Measurements from ENCODE around the gene FAM53A.
"Not testable (repeated sequence)": the region's sequence is repeated elsewhere in the genome, so short reads cannot be mapped to it uniquely, and the experiment has no call there.

The FAM53A gene

DNA sequence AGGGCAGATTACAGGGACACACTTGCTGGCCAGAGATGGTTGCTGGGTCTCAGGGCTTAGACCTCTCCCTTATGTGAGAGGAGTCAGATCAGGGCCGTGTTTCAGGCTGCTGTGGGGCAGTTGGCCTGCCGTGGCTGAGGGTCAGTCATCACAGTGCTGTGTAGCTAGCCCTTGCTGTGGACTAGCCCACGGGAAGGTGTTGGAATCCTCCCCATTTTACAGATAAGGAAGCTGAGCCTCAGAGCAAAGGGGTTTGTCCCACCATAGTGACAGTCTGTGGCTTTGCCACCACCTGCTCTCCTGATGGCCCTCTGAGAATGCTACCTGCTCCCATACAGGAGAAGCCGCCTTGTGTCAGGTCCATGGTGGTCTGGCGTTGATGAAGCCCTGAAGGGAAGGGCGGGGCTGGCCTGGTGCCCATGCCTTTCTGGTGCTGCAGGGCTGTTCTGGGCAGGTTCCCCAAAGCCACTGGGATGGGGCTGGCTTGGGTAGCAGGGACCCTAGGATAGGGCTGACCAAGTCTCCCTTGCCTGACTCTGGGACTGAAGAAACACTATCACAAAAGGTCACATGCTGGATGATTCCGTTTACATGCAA lies 2.4 kb upstream of the FAM53A start:
- no peak for DNase-seq (ENCODE audit: low read depth)

GRCh38 chr4:1685235-1686150 lies 1.4 kb upstream of the FAM53A start:
- no peak for DNase-seq (ENCODE audit: low read depth)

DNA sequence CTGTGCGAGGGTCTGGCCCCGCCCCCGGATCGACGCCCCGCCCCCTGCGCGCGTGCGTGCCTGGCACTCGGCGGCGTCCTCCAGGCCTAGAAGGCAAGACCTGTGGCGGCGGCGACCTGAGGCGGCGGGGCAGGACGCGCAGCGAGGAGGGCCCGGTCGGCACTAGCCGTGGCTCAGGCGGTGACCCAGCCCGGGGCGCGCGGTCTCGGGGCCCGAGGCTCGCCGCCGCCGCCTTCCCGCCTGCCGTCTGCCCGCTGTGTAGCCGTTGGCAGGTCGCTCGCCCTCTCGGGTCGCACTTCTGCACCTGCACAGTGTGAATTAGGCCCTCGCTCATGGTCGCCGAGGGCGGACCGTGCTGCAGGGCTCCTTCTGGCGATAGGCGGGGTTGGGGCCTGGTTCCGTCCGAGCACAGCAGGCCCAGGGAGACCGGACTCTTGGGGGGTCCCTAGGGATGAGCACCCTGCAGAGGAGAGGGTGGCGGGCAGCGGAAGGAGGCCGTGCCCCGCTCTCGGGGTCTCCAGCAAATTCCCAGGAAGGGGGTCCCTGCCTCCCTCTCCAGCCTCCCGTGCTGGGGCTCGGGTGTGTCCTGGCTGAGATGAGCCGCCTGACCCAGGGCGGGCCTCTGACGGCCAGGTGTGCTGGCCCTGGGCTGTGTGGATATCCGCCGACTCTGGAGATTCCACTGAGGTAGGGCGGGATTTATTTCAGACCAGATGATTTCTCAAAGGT lies 557 bp upstream of the FAM53A start:
- DNase-seq (ENCODE audit: low read depth): no peak

DNA sequence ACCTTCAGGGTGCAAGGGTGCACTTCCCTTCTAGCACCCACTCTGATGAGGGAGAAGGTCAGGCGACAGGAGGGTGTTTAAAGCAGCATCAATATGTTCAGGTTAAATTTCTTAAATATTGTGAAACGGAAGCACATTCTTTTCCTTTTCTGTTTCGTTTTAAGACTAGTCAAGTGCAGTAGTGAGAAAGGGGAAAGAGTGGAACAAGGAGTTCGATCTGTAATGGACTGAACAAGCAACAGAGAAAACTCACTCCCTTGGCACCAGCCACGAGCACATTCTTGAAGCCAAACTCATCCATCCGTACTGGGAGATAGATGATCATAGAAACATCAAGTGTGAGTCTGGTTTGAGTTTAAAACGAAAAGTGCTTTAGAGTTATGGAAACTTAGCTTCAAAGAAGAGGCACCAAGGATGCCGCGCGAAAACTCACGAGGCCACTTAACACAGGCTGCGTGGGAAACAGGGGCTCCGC lies 815 bp downstream of the FAM53A start:
- DNase-seq (ENCODE audit: low read depth): peak; percentile 67

DNA sequence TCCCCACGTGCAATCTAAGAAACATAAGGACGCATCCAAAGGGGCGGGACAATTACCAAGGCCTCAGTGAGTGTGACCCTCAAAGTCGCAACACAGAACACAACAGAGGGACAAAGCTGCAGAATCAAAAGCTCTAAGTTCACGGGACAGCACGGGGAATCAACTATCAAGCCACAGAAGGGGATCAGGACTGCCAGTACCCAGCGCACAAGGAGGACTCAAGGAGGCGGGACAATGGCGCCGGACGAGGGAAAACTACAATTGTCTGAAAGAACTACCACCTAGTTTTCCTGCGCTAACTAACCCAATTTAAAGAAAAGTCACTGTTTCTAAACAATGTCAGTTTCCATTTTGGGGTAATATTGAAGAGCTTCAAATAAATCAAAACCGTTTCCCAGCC lies 1.3 kb downstream of the FAM53A start:
- DNase-seq (ENCODE audit: low read depth): no peak

- DNase-seq (ENCODE audit: low read depth): no peak
These were observed 5.9 kb downstream of the FAM53A start for GRCh38 chr4:1678244-1678643.

DNA sequence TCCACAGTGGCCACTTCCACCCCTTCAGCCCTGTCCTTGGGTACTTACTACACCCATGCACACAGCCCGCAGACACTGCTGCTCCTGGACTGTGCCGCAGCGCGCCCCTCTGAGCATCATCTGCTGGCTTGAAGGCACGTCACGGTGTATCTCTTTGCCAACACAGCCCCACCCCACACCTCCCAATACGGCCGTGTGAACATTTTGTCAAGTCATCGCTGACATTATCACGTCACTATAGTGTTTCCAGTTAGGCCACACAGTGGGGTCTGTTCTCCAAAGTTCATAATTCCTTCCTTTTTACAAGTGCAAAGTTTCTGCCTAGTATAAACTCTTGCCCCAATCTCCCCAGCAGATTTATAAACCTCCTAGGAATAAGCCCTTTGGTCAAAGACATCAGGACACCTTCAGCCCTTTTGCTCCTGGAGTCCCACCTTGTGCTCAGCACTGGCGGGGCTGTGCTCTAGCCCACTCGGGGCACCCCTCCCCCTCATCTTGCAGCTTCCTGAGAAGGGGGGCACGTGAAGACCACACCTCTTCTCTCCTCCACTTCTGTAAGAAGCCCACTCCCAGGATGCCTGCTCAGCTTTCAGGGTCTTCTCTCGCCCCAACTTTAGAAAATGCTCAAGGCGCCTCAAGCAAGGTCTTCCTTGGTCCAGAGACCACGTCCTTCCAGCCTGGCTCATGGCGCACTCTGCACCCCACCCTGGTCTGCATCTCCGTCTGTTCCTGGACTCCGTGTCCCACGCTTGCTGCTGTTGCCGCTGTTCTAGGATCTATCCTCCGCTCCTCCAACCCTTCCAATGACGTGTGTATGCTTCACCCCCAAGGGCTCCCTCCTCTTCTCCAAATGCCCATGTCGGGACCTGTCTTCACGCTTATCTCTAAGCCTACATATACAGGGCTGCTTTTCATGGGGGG lies 7.2 kb downstream of the FAM53A start:
- DNase-seq (ENCODE audit: low read depth): no peak

- no peak for DNase-seq (ENCODE audit: low read depth)
These were observed 8.3 kb downstream of the FAM53A start for GRCh38 chr4:1675802-1676137.

GRCh38 chr4:1675136-1675801 lies 8.8 kb downstream of the FAM53A start:
- DNase-seq (ENCODE audit: low read depth): no peak

DNA sequence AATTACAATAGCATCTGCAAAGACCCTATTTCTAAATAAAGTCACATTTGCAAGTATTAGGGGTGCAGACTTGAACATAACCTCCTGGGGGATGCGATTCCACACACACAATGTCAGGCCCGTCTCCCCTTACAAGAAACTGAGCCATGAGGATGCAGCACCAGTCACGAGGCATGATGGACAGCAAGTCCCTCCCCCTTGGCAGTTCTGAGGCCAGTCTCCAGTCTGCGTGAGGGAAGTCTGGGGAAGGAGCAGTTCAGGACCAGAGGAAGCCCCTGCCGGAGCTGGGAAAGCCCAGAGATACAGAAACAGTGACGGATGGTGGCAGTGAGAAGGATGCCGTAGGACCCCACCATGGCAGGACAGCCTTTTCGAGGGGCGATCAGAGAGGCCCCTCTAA lies 9.4 kb downstream of the FAM53A start:
- no peak for DNase-seq (ENCODE audit: low read depth)

DNA sequence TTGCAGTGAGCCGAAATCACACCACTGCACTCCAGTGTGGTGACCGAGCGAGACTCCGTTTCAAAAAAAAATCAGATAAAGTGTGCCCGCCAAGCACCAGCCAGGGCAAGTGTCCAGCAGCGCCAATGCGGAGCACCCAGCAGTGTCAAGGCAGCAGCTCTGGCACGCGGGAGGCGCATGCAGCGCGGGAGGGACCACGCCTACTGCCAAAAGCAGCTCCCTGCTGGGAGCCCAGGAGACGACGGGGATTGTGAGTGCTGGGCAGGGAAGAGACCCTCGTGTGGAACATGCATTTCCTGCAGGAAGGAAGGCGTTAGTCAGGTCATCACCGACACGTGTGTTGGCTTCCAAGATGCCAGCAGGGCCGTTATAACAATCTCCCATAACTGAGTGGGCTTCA lies 10.4 kb downstream of the FAM53A start:
- no peak for DNase-seq (ENCODE audit: low read depth)

- DNase-seq (ENCODE audit: low read depth): not testable (repeated sequence)
These were observed 13.1 kb downstream of the FAM53A start for GRCh38 chr4:1671011-1671410.

DNA sequence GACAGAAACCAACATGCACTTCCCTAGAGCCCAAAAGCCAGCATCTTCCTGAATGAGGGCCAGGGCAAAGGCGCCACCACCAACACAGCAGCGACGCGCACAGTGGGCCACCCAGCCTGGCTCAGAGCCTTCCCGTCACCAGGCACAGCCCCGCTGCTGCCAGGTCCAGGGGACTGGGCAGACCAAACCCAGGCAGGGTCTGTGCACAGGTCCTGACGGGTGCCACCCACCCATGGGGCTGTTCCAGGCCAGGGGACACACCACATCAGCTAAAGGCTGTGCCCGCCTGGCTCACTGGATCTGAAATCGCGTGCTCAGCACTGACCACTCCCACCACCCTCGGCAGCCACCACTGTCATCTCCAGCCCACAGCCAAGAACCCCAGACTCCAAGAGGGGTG lies 13.8 kb downstream of the FAM53A start:
- DNase-seq (ENCODE audit: low read depth): no peak

- no peak for DNase-seq (ENCODE audit: low read depth)
These were observed 14.3 kb downstream of the FAM53A start for GRCh38 chr4:1669850-1670249.

DNA sequence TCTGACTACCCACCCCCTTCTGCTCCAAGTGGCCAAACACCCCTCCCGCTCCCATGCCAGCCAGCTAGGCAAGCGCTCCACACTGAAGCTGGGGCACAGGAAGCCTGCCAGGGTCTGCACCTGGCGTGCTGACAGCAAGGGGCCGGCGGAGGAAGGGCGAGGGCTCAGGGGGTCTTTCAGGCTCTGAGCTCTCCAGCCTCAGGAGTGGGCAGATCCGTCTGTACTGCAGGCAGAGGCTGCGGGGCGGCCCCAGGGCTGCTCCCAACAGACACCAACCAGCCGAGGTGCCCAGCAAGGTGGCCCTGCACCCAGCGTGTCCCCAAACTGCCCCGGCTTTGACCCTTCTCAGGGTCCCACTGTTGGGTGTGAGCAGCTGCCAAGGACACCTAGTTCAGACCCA lies 14.8 kb downstream of the FAM53A start:
- DNase-seq (ENCODE audit: low read depth): no peak

DNA sequence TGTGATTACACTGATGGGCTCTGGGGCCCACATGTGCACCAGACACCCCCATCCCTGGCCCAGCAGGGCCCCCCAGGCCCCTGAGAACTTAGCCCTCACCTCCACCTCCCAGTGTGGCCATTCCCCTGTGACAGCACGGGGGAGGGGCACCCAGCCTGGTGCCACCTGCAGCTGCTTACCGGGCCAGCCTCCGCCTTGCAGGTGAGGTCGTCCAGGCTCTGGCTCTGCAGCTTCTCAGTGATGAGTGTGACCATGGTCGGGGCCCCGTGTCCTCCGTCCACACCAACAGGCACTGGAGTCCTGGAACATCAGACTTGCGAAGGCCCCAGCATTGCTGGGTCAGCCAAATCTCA lies 15.6 kb downstream of the FAM53A start:
- DNase-seq (ENCODE audit: low read depth): no peak

GRCh38 chr4:1667273-1667672 lies 16.8 kb downstream of the FAM53A start:
- no peak for DNase-seq (ENCODE audit: low read depth)

GRCh38 chr4:1666391-1666790 lies 17.7 kb downstream of the FAM53A start:
- no peak for DNase-seq (ENCODE audit: low read depth)

DNA sequence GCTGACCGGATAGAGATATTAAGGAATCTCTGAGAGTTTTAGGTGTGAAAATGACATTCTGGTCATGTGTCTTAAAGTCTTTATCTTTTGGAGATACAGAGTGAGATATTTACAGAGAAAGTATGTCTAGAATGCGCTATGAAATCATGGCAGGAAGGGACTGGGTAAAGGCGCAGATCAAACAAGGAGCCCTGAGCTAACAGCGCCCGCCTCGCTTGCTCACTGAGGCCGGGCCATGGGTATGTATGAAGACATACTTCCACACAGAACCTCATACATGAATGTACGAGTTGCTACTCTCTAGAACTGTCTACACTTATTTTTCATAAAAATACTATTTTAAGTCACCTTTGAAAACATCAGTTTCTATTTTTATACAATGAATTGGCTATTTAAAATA lies 20.0 kb downstream of the FAM53A start:
- no peak for DNase-seq (ENCODE audit: low read depth)

DNA sequence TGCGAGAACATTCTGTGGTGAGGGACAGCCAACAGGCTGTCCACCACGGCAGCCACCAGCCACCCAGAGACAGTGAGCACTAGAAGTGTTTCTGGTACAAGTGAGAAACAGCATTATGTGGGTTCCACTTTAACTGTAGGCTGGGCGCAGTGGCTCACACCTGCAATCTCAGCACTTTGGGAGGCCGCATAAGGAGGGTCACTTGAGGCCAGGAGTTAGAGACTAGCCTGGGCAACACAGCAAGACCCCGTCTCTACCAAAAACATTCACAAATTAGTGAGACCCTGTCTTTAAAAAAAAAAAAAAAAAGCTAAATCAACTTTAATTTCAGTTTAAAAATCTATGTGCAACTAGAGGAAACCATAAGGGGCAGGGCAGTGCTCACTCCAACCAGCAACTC lies 20.6 kb downstream of the FAM53A start:
- no peak for DNase-seq (ENCODE audit: low read depth)

DNA sequence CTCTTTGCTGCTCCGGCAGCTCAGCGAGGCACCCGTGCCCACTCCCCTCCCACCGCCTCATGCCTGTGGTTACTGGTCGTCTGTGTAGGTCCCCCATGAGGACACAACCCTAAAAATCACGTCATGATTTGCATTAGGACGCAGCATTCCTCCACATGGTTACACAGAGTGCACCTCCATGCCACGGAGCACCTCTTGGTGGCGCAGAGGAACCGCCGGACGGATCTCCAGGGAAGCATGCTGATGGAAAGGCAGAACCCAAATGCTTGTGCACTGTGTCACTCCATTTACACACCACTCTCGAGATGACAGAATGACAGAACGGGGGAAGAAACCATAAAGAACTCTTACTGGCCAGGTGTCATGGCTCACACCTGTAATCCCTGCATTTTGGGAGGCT lies 22.4 kb downstream of the FAM53A start:
- no peak for DNase-seq (ENCODE audit: low read depth)
